Measurements from ENCODE around the gene PTPRZ1.

The PTPRZ1 gene

GRCh38 chr7:121908042-121908441 lies 35.1 kb downstream of the PTPRZ1 start:
- in situ Hi-C loops (cut with MboI; ENCODE audit: low pct_unique_long_range_greater_than_20kb, low sequenced_read_pairs, unreplicated experiment), result no loop called here
- no peak for TF ChIP-seq CTCF (IDR thresholded peaks at IDR 0.05; ENCODE audit: extremely low read depth, insufficient read depth, missing control alignments)
- no peak for DNase-seq (ENCODE audit: low spot score)

- in situ Hi-C loops (cut with MboI; ENCODE audit: low pct_unique_long_range_greater_than_20kb, low sequenced_read_pairs, unreplicated experiment), result no loop called here
- DNase-seq (ENCODE audit: low spot score), result no peak
- no peak for TF ChIP-seq CTCF (IDR thresholded peaks at IDR 0.05; ENCODE audit: extremely low read depth, insufficient read depth, missing control alignments)
These were observed 36.9 kb downstream of the PTPRZ1 start for GRCh38 chr7:121909716-121910345.

- DNase-seq (ENCODE audit: low spot score), result no peak
- in situ Hi-C loops (cut with MboI; ENCODE audit: low pct_unique_long_range_greater_than_20kb, low sequenced_read_pairs, unreplicated experiment), result no loop called here
These were observed 41.1 kb downstream of the PTPRZ1 start for GRCh38 chr7:121913947-121914675.

GRCh38 chr7:121914676-121915279 lies 41.8 kb downstream of the PTPRZ1 start:
- in situ Hi-C loops (cut with MboI; ENCODE audit: low pct_unique_long_range_greater_than_20kb, low sequenced_read_pairs, unreplicated experiment), result no loop called here
- TF ChIP-seq CTCF (IDR thresholded peaks at IDR 0.05; ENCODE audit: extremely low read depth, insufficient read depth, missing control alignments), result no peak
- no peak for DNase-seq (ENCODE audit: low spot score)

More at GRCh38 chr7:121913947-121914675, 41.1 kb downstream of the PTPRZ1 start:
- no peak for TF ChIP-seq CTCF (IDR thresholded peaks at IDR 0.05; ENCODE audit: extremely low read depth, insufficient read depth, missing control alignments)

GRCh38 chr7:121916211-121916610 lies 43.2 kb downstream of the PTPRZ1 start:
- in situ Hi-C loops (cut with MboI; ENCODE audit: low pct_unique_long_range_greater_than_20kb, low sequenced_read_pairs, unreplicated experiment), result no loop called here
- no peak for DNase-seq (ENCODE audit: low spot score)

GRCh38 chr7:121919986-121920385 lies 47.0 kb downstream of the PTPRZ1 start:
- DNase-seq (ENCODE audit: low spot score), result no peak
- in situ Hi-C loops (cut with MboI; ENCODE audit: low pct_unique_long_range_greater_than_20kb, low sequenced_read_pairs, unreplicated experiment), result no loop called here
- TF ChIP-seq CTCF (IDR thresholded peaks at IDR 0.05; ENCODE audit: extremely low read depth, insufficient read depth, missing control alignments), result no peak

More at GRCh38 chr7:121916211-121916610, 43.2 kb downstream of the PTPRZ1 start:
- TF ChIP-seq CTCF (IDR thresholded peaks at IDR 0.05; ENCODE audit: extremely low read depth, insufficient read depth, missing control alignments), result no peak

Data from GM13977 (cell line).